GM23338 (cell line): ENCODE results near the gene COG7. TPM values are rescaled to one million over a fixed set of nuclear protein-coding genes. Genes with fewer than 3 reads are reported as not detected.

ENCODE experiments used
- ATAC-seq: fragments of 200-7000 bp; cut with Tn5 transposase; 3 replicates; pipeline ENCODE4 v1.9.1; 2020
- DNase-seq: peaks from one replicate; pipeline ENCODE4 v3.0.0-alpha.2; 2015; ENCODE audit warnings: low spot score
- H2AFZ ChIP-seq: fragments of 200-600 bp; sonication (generic); 2 replicates; pipeline ENCODE4 v1.8.0; 2016; ENCODE audit warnings: antibody characterized with exemption, mild to moderate bottlenecking, moderate library complexity
- H3F3A ChIP-seq: fragments of 200-600 bp; sonication (generic); replicated peaks from 2 replicates; pipeline ENCODE4 v1.8.0; 2017; ENCODE audit warnings: antibody characterized with exemption, mixed run types, low read depth
- H3K27ac ChIP-seq: fragments of 200-600 bp; sonication (generic); 2 replicates; pipeline ENCODE4 v1.6.1; 2016; ENCODE audit warnings: low read depth
- H3K27me3 ChIP-seq: fragments of 200-600 bp; sonication (generic); 2 replicates; pipeline ENCODE4 v1.8.0; 2016; ENCODE audit warnings: mild to moderate bottlenecking, mixed run types, moderate library complexity; ENCODE audit not compliant: insufficient read depth
- H3K36me3 ChIP-seq: fragments of 200-600 bp; sonication (generic); 2 replicates; pipeline ENCODE4 v1.8.0; 2016; ENCODE audit warnings: mild to moderate bottlenecking; ENCODE audit not compliant: insufficient read depth
- H3K4me1 ChIP-seq: fragments of 200-600 bp; sonication (generic); 2 replicates; pipeline ENCODE4 v1.8.0; 2016; ENCODE audit warnings: mild to moderate bottlenecking, moderate library complexity; ENCODE audit not compliant: insufficient read depth
- H3K4me2 ChIP-seq: fragments of 200-600 bp; sonication (generic); 2 replicates; pipeline ENCODE4 v1.7.1; 2017; ENCODE audit warnings: mixed run types
- H3K4me3 ChIP-seq: fragments of 200-600 bp; sonication (generic); 2 replicates; pipeline ENCODE4 v1.6.1; 2016; ENCODE audit warnings: mixed run types
- H3K79me2 ChIP-seq: fragments of 200-600 bp; sonication (generic); replicated peaks from 2 replicates; pipeline ENCODE4 v1.8.0; 2017; ENCODE audit warnings: mild to moderate bottlenecking; ENCODE audit not compliant: insufficient read depth
- H3K9me2 ChIP-seq: fragments of 200-600 bp; sonication (generic); 2 replicates; pipeline ENCODE4 v1.8.0; 2017; ENCODE audit not compliant: insufficient read depth
- H4K20me1 ChIP-seq: fragments of 200-600 bp; sonication (generic); replicated peaks from 2 replicates; pipeline ENCODE4 v1.8.0; 2017; ENCODE audit warnings: mild to moderate bottlenecking; ENCODE audit not compliant: insufficient read depth
- H3K27ac Mint-ChIP-seq: 2 replicates; pipeline ENCODE4 v1.8.0; 2020; ENCODE audit warnings: inconsistent platforms, mild to moderate bottlenecking, moderate library complexity, mixed read lengths
- H3K27me3 Mint-ChIP-seq: 3 replicates; pipeline ENCODE4 v1.8.0; 2022; ENCODE audit warnings: low read depth, mild to moderate bottlenecking, moderate library complexity, mixed read lengths, inconsistent platforms; ENCODE audit not compliant: insufficient read depth, poor library complexity
- H3K36me3 Mint-ChIP-seq: 3 replicates; pipeline ENCODE4 v1.8.0; 2021; ENCODE audit warnings: low read depth, mild to moderate bottlenecking, inconsistent platforms, moderate library complexity, mixed read lengths
- H3K4me1 Mint-ChIP-seq: 3 replicates; pipeline ENCODE4 v1.8.0; 2020; ENCODE audit warnings: mild to moderate bottlenecking, inconsistent platforms, mixed read lengths
- H3K4me3 Mint-ChIP-seq: 3 replicates; pipeline ENCODE4 v1.8.0; 2021; ENCODE audit warnings: moderate library complexity, mild to moderate bottlenecking, inconsistent platforms, mixed read lengths
- H3K9me3 Mint-ChIP-seq: 3 replicates; pipeline ENCODE4 v1.8.0; 2020; ENCODE audit warnings: moderate library complexity, mild to moderate bottlenecking, inconsistent platforms, mixed read lengths
- CREB1 ChIP-seq: fragments of 250-450 bp; sonication (Bioruptor Pico); IDR thresholded peaks from 2 replicates; pipeline ENCODE4 v1.5.0; 2020; ENCODE audit warnings: low read depth, mild to moderate bottlenecking, moderate library complexity
- ETS1 ChIP-seq: IDR thresholded peaks from 2 replicates; pipeline ENCODE4 v1.6.1; 2016; ENCODE audit warnings: antibody characterized with exemption
- EZH2 ChIP-seq: fragments of 200-600 bp; sonication (generic); IDR thresholded peaks from one replicate; pipeline ENCODE4 v1.8.0; 2017; ENCODE audit warnings: antibody characterized with exemption, mild to moderate bottlenecking, low read depth; ENCODE audit not compliant: unreplicated experiment
- EZH2phosphoT487 ChIP-seq: fragments of 200-600 bp; sonication (generic); IDR thresholded peaks from one replicate; pipeline ENCODE4 v1.8.1; 2018; ENCODE audit warnings: antibody characterized with exemption; ENCODE audit not compliant: unreplicated experiment
- JUNB ChIP-seq: IDR thresholded peaks from one replicate; pipeline ENCODE4 v1.6.1; 2016; ENCODE audit warnings: antibody characterized with exemption; ENCODE audit not compliant: unreplicated experiment
- NANOG ChIP-seq: IDR thresholded peaks from 2 replicates; pipeline ENCODE4 v1.6.1; 2016; ENCODE audit warnings: antibody characterized with exemption, borderline replicate concordance
- POLR2AphosphoS5 ChIP-seq: IDR thresholded peaks from 2 replicates; pipeline ENCODE4 v1.6.1; 2016; ENCODE audit warnings: antibody characterized with exemption, low read depth
- REST ChIP-seq: IDR thresholded peaks from one replicate; pipeline ENCODE4 v1.6.1; 2018; ENCODE audit warnings: antibody characterized with exemption; ENCODE audit not compliant: unreplicated experiment
- STAT1 ChIP-seq: IDR thresholded peaks from one replicate; pipeline ENCODE4 v1.6.1; 2016; ENCODE audit warnings: antibody characterized with exemption; ENCODE audit not compliant: unreplicated experiment
- ZNF114 ChIP-seq: fragments of 250-450 bp; sonication (Bioruptor Pico); IDR thresholded peaks from 2 replicates; pipeline ENCODE4 v1.5.0; 2020; ENCODE audit warnings: mild to moderate bottlenecking, moderate library complexity
- ZNF331 ChIP-seq: fragments of 250-450 bp; sonication (Bioruptor Pico); IDR thresholded peaks from 2 replicates; pipeline ENCODE4 v1.5.0; 2020; ENCODE audit warnings: low read depth, mild to moderate bottlenecking, moderate library complexity
- polyA plus RNA-seq: library from polyadenylated mRNA; unstranded; fragments of >200 nt; fragmentation: Nextera tagmentation; extraction: Ambion mirVana; gene quantifications from 2 replicates; pipeline ENCODE4 v1.2.1, GENCODE V29; 2016
- total RNA-seq: library from RNA; depleted of rRNA; stranded (reverse); fragments of >200 nt; shearing (Covaris generic); gene quantifications from 2 replicates; pipeline ENCODE4 v1.2.3, GENCODE V29; 2014
- TF ChIP-seq, protein P1 (sequence below), 2 experiments: fragments of 200-600 bp in 1 of 2; sonication (generic) in 1 of 2; conservative IDR thresholded peaks; 2 replicates each; pipeline versions ENCODE4 v1.5.1 to v1.6.1; 2016 to 2017; ENCODE audit warnings: antibody characterized with exemption in 2 of 2, low read depth in 2 of 2, mild to moderate bottlenecking in 2 of 2, moderate library complexity in 1 of 2
- TF ChIP-seq, protein P2 (sequence below): fragments of 250-450 bp; sonication (Bioruptor Pico); IDR thresholded peaks from 2 replicates; pipeline ENCODE4 v1.5.0; 2020; ENCODE audit warnings: mild to moderate bottlenecking, moderate library complexity

Gene COG7
- total and polyA plus RNA-seq, 2 experiments from 2014 or later = 9.2 to 20.0 TPM

- H3K9me2 ChIP-seq = no peaks in the 10 kb centered on the region
- DNase-seq (no peak), ATAC-seq (no peak)
- H3K4me1 Mint-ChIP-seq = peaks cover 8% of the 10 kb centered on the region
- H2AFZ ChIP-seq = no peak overlapping the region
- H3K27me3 ChIP-seq = no peaks in the 10 kb centered on the region
- no peak overlapping the region for H3K4me3 Mint-ChIP-seq
- no peaks in the 10 kb centered on the region for H3K36me3 ChIP-seq
- H3K79me2 ChIP-seq = no peaks in the 10 kb centered on the region
- no peaks in the 10 kb centered on the region for H4K20me1 ChIP-seq
- peaks cover 4% of the 10 kb centered on the region for H3K27me3 Mint-ChIP-seq
- peaks cover 7% of the 10 kb centered on the region; the same call in 1 of the 2 replicates for H3K4me1 ChIP-seq
- H3K9me3 Mint-ChIP-seq = no peaks in the 10 kb centered on the region
- peaks cover 6% of the 10 kb centered on the region for H3K36me3 Mint-ChIP-seq
- no peak overlapping the region for H3K4me3 ChIP-seq
- H3K27ac Mint-ChIP-seq = no peak overlapping the region
- no peak for TF ChIP-seq REST
- no peak for TF ChIP-seq EZH2
- TF ChIP-seq ZNF114 (CRISPR knock-in tag) = no peak
- TF ChIP-seq, protein P1, sequence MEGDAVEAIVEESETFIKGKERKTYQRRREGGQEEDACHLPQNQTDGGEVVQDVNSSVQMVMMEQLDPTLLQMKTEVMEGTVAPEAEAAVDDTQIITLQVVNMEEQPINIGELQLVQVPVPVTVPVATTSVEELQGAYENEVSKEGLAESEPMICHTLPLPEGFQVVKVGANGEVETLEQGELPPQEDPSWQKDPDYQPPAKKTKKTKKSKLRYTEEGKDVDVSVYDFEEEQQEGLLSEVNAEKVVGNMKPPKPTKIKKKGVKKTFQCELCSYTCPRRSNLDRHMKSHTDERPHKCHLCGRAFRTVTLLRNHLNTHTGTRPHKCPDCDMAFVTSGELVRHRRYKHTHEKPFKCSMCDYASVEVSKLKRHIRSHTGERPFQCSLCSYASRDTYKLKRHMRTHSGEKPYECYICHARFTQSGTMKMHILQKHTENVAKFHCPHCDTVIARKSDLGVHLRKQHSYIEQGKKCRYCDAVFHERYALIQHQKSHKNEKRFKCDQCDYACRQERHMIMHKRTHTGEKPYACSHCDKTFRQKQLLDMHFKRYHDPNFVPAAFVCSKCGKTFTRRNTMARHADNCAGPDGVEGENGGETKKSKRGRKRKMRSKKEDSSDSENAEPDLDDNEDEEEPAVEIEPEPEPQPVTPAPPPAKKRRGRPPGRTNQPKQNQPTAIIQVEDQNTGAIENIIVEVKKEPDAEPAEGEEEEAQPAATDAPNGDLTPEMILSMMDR (conservative IDR thresholded peaks at IDR 0.05; ENCODE audit: low read depth in 2 of 2) = no peak
- no peak for TF ChIP-seq CREB1 (CRISPR knock-in tag)
- TF ChIP-seq, protein P2, sequence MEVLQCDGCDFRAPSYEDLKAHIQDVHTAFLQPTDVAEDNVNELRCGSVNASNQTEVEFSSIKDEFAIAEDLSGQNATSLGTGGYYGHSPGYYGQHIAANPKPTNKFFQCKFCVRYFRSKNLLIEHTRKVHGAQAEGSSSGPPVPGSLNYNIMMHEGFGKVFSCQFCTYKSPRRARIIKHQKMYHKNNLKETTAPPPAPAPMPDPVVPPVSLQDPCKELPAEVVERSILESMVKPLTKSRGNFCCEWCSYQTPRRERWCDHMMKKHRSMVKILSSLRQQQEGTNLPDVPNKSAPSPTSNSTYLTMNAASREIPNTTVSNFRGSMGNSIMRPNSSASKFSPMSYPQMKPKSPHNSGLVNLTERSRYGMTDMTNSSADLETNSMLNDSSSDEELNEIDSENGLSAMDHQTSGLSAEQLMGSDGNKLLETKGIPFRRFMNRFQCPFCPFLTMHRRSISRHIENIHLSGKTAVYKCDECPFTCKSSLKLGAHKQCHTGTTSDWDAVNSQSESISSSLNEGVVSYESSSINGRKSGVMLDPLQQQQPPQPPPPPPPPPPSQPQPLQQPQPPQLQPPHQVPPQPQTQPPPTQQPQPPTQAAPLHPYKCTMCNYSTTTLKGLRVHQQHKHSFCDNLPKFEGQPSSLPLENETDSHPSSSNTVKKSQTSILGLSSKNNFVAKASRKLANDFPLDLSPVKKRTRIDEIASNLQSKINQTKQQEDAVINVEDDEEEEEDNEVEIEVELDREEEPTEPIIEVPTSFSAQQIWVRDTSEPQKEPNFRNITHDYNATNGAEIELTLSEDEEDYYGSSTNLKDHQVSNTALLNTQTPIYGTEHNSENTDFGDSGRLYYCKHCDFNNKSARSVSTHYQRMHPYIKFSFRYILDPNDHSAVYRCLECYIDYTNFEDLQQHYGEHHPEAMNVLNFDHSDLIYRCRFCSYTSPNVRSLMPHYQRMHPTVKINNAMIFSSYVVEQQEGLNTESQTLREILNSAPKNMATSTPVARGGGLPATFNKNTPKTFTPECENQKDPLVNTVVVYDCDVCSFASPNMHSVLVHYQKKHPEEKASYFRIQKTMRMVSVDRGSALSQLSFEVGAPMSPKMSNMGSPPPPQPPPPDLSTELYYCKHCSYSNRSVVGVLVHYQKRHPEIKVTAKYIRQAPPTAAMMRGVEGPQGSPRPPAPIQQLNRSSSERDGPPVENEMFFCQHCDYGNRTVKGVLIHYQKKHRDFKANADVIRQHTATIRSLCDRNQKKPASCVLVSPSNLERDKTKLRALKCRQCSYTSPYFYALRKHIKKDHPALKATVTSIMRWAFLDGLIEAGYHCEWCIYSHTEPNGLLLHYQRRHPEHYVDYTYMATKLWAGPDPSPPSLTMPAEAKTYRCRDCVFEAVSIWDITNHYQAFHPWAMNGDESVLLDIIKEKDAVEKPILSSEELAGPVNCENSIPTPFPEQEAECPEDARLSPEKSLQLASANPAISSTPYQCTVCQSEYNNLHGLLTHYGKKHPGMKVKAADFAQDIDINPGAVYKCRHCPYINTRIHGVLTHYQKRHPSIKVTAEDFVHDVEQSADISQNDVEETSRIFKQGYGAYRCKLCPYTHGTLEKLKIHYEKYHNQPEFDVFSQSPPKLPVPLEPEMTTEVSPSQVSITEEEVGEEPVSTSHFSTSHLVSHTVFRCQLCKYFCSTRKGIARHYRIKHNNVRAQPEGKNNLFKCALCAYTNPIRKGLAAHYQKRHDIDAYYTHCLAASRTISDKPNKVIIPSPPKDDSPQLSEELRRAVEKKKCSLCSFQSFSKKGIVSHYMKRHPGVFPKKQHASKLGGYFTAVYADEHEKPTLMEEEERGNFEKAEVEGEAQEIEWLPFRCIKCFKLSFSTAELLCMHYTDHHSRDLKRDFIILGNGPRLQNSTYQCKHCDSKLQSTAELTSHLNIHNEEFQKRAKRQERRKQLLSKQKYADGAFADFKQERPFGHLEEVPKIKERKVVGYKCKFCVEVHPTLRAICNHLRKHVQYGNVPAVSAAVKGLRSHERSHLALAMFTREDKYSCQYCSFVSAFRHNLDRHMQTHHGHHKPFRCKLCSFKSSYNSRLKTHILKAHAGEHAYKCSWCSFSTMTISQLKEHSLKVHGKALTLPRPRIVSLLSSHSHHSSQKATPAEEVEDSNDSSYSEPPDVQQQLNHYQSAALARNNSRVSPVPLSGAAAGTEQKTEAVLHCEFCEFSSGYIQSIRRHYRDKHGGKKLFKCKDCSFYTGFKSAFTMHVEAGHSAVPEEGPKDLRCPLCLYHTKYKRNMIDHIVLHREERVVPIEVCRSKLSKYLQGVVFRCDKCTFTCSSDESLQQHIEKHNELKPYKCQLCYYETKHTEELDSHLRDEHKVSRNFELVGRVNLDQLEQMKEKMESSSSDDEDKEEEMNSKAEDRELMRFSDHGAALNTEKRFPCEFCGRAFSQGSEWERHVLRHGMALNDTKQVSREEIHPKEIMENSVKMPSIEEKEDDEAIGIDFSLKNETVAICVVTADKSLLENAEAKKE = no peak
- no peak for TF ChIP-seq POLR2AphosphoS5
- no peak for TF ChIP-seq EZH2phosphoT487
- no peak for TF ChIP-seq NANOG
- no peak for TF ChIP-seq JUNB
- TF ChIP-seq STAT1 = no peak
- no peak for TF ChIP-seq ETS1
- no peak for TF ChIP-seq ZNF331 (CRISPR knock-in tag)
- H3F3A ChIP-seq = 0 out of 2 replicates have a peak, but pooled peaks cover 4% of the 10 kb centered on the region
- no peak overlapping the region for H3K4me2 ChIP-seq
- H3K27ac ChIP-seq = peak overlapping the region; percentile 87; the same call in 1 of the 2 replicates
Observed at GRCh38 chr16:23420011-23420410, 33.0 kb downstream of the COG7 start.
